IPS-18a (cell line): ENCODE data around the gene TMA7.

Experiments
- H3K27ac ChIP-seq: one replicate; pipeline ENCODE4 v1.5.1; 2013; ENCODE audit warnings: low read length
- H3K27me3 ChIP-seq: one replicate; pipeline ENCODE4 v1.6.1; 2013; ENCODE audit warnings: mild to moderate bottlenecking, low read length; ENCODE audit not compliant: control insufficient read depth, insufficient read depth
- H3K36me3 ChIP-seq: one replicate; pipeline ENCODE4 v1.6.1; 2013; ENCODE audit warnings: low read depth, low read length; ENCODE audit not compliant: control insufficient read depth
- H3K4me1 ChIP-seq: one replicate; pipeline ENCODE4 v1.6.1; 2013; ENCODE audit warnings: low read depth, low read length; ENCODE audit not compliant: control insufficient read depth
- H3K4me3 ChIP-seq: one replicate; pipeline ENCODE4 v1.5.1; 2013; ENCODE audit warnings: low read length
- H3K9ac ChIP-seq: one replicate; pipeline ENCODE4 v1.6.1; 2013; ENCODE audit warnings: mild to moderate bottlenecking, low read length, moderate library complexity
- H3K9me3 ChIP-seq: one replicate; pipeline ENCODE4 v1.6.1; 2013; ENCODE audit warnings: low read depth, low read length; ENCODE audit not compliant: control insufficient read depth

TMA7 gene

GRCh38 chr3:48433472-48434118, 6.5 kb upstream of the TMA7 start:
- no peak overlapping the region for H3K4me3 ChIP-seq
- H3K27ac ChIP-seq = no peak overlapping the region
- no peak overlapping the region for H3K9ac ChIP-seq
- peaks cover 8% of the 10 kb centered on the region for H3K4me1 ChIP-seq
- no peaks in the 10 kb centered on the region for H3K9me3 ChIP-seq
- H3K27me3 ChIP-seq = no peaks in the 10 kb centered on the region
- H3K36me3 ChIP-seq = peaks cover 20% of the 10 kb centered on the region

- H3K27ac ChIP-seq = no peak overlapping the region
- H3K4me1 ChIP-seq = peaks cover 8% of the 10 kb centered on the region
- H3K36me3 ChIP-seq = peaks cover 20% of the 10 kb centered on the region
- H3K27me3 ChIP-seq = no peaks in the 10 kb centered on the region
- H3K9ac ChIP-seq = no peak overlapping the region
- H3K4me3 ChIP-seq = no peak overlapping the region
- H3K9me3 ChIP-seq = no peaks in the 10 kb centered on the region
These were observed 5.3 kb upstream of the TMA7 start for GRCh38 chr3:48434591-48435222.

GRCh38 chr3:48435223-48435595, 4.8 kb upstream of the TMA7 start:
- Histone ChIP-seq H3K4me3 (no peak overlapping the region), H3K27me3 (no peaks in the 10 kb centered on the region), H3K27ac (no peak overlapping the region), H3K36me3 (peaks cover 20% of the 10 kb centered on the region), H3K4me1 (peaks cover 8% of the 10 kb centered on the region), H3K9me3 (no peaks in the 10 kb centered on the region), H3K9ac (no peak overlapping the region)

GRCh38 chr3:48435774-48436476, 4.1 kb upstream of the TMA7 start:
- Histone ChIP-seq H3K4me1 (peaks cover 3% of the 10 kb centered on the region), H3K27ac (no peak overlapping the region), H3K9ac (no peak overlapping the region), H3K36me3 (peaks cover 20% of the 10 kb centered on the region), H3K9me3 (no peaks in the 10 kb centered on the region), H3K4me3 (no peak overlapping the region), H3K27me3 (no peaks in the 10 kb centered on the region)

- H3K27ac ChIP-seq = no peak overlapping the region
- no peak overlapping the region for H3K9ac ChIP-seq
- H3K4me1 ChIP-seq = peaks cover 4% of the 10 kb centered on the region
- peaks cover 20% of the 10 kb centered on the region for H3K36me3 ChIP-seq
- H3K4me3 ChIP-seq = no peak overlapping the region
- H3K9me3 ChIP-seq = no peaks in the 10 kb centered on the region
- no peaks in the 10 kb centered on the region for H3K27me3 ChIP-seq
These were observed 3.6 kb upstream of the TMA7 start for GRCh38 chr3:48436477-48436787.

GRCh38 chr3:48436855-48437254, 3.2 kb upstream of the TMA7 start:
- no peak overlapping the region for H3K4me3 ChIP-seq
- no peak overlapping the region for H3K9ac ChIP-seq

GRCh38 chr3:48437812-48438211, 2.2 kb upstream of the TMA7 start:
- Histone ChIP-seq H3K36me3 (peaks cover 21% of the 10 kb centered on the region), H3K9me3 (no peaks in the 10 kb centered on the region), H3K4me1 (peaks cover 5% of the 10 kb centered on the region), H3K27ac (no peak overlapping the region), H3K27me3 (no peaks in the 10 kb centered on the region), H3K9ac (no peak overlapping the region), H3K4me3 (no peak overlapping the region)

More at GRCh38 chr3:48436855-48437254, 3.2 kb upstream of the TMA7 start:
- no peaks in the 10 kb centered on the region for H3K9me3 ChIP-seq
- H3K4me1 ChIP-seq = peaks cover 8% of the 10 kb centered on the region
- H3K36me3 ChIP-seq = peaks cover 21% of the 10 kb centered on the region
- H3K27me3 ChIP-seq = no peaks in the 10 kb centered on the region
- no peak overlapping the region for H3K27ac ChIP-seq

- Histone ChIP-seq H3K27ac (peak overlapping the region; percentile 52), H3K9me3 (no peaks in the 10 kb centered on the region), H3K4me3 (peak overlapping the region; percentile 98), H3K9ac (peak overlapping the region; percentile 88), H3K4me1 (peaks cover 5% of the 10 kb centered on the region), H3K36me3 (peaks cover 27% of the 10 kb centered on the region), H3K27me3 (no peaks in the 10 kb centered on the region)
These were observed 517 bp downstream of the TMA7 start for GRCh38 chr3:48440590-48440958.

- Histone ChIP-seq H3K27ac (no peak overlapping the region), H3K9me3 (no peaks in the 10 kb centered on the region), H3K27me3 (no peaks in the 10 kb centered on the region), H3K4me1 (peaks cover 5% of the 10 kb centered on the region), H3K9ac (no peak overlapping the region), H3K36me3 (peaks cover 27% of the 10 kb centered on the region), H3K4me3 (peak overlapping the region; percentile 98)
These were observed 1.9 kb downstream of the TMA7 start for GRCh38 chr3:48441940-48442339.

- peaks cover 11% of the 10 kb centered on the region for H3K4me1 ChIP-seq
- no peak overlapping the region for H3K27ac ChIP-seq
- no peak overlapping the region for H3K9ac ChIP-seq
- no peaks in the 10 kb centered on the region for H3K9me3 ChIP-seq
- peak overlapping the region; percentile 90 for H3K4me3 ChIP-seq
- peaks cover 33% of the 10 kb centered on the region for H3K36me3 ChIP-seq
- no peaks in the 10 kb centered on the region for H3K27me3 ChIP-seq
These were observed 5.3 kb downstream of the TMA7 start for GRCh38 chr3:48445277-48445882.

- H3K36me3 ChIP-seq = peaks cover 36% of the 10 kb centered on the region
- peak overlapping the region; percentile 75 for H3K9ac ChIP-seq
- H3K9me3 ChIP-seq = no peaks in the 10 kb centered on the region
- no peak overlapping the region for H3K27ac ChIP-seq
- peaks cover 11% of the 10 kb centered on the region for H3K4me1 ChIP-seq
- peak overlapping the region; percentile 90 for H3K4me3 ChIP-seq
- H3K27me3 ChIP-seq = no peaks in the 10 kb centered on the region
These were observed 6.0 kb downstream of the TMA7 start for GRCh38 chr3:48446043-48446424.
